Measurements from ENCODE around the gene TBC1D21. TPM values are rescaled to one million over a fixed set of nuclear protein-coding genes. Genes with fewer than 3 reads are reported as not detected.

The TBC1D21 gene
- total and polyA plus RNA-seq, 9 of the 15 experiments (the other 6 are each of a cell fraction or from before 2014, with no cell fraction given) = not detected

GRCh38 chr15:73866881-73867410 is 6.4 kb upstream of the TBC1D21 start (continued):
- TF ChIP-seq RAD21 (CRISPR knock-in tag; conservative IDR thresholded peaks at IDR 0.05 in 1 of 2, IDR thresholded peaks at IDR 0.05 in 1 of 2) (0 out of 4 replicates have a peak, but pooled peaks of 1 of the 2 experiments have one; percentile 15), MEIS2 (IDR thresholded peaks at IDR 0.05; ENCODE audit: partially characterized antibody) (no peak), CXXC5 (CRISPR knock-in tag; IDR thresholded peaks at IDR 0.05) (no peak), CTCF (IDR thresholded peaks at IDR 0.05 in 2 of 3, conservative IDR thresholded peaks at IDR 0.05 in 1 of 3; ENCODE audit: insufficient read depth in 2 of 3, low read depth in 1 of 3, low read length in 3 of 3) (peak; percentile 45 to 48 (median 47); a peak in 5 of 6 replicates), STAT5A (IDR thresholded peaks at IDR 0.05; ENCODE audit: borderline replicate concordance, low read length) (no peak), HCFC1 (IDR thresholded peaks at IDR 0.05; ENCODE audit: low read depth, low read length) (no peak), NR2C1 (IDR thresholded peaks at IDR 0.05) (no peak), NR2C1 (tag; IDR thresholded peaks at IDR 0.05) (peak; percentile 52), SMARCE1 (IDR thresholded peaks at IDR 0.05) (no peak)

GRCh38 chr15:73867426-73867825 is 5.9 kb upstream of the TBC1D21 start:
- WGBS (ENCODE audit: insufficient coverage, low coverage, missing lambda C conversion rate) = 0% methylated on average over 3 of the region's 3 CpGs
- no peaks in the 10 kb centered on the region for H3K36me3 ChIP-seq (ENCODE audit: control insufficient read depth, insufficient read depth, low read length)
- intact Hi-C loops (cut with micrococcal nuclease) (no loop called here), in situ Hi-C loops (cut with MboI) (no loop called here)
- ChIA-PET CTCF (ENCODE audit: low intra/inter-chr PET ratio) (no interaction called here), POLR2A (interaction anchor here (0.7 to 1.1 kb wide), 3 partner anchors 16 to 159 kb away, joined by 3 read pairs; no protein-coding TSS in a partner anchor)
- H3K27ac ChIP-seq (ENCODE audit: extremely low read depth, low read depth, low read length) = no peak overlapping the region
- DNase-seq (ENCODE audit: extremely low read depth in 1 of 4, low spot score in 3 of 4) = no peak
- H4K20me1 ChIP-seq (replicated peaks; ENCODE audit: control insufficient read depth, insufficient read depth, low read length) = peaks cover 15% of the 10 kb centered on the region
- TF ChIP-seq SOX6 (IDR thresholded peaks at IDR 0.05) = no peak
- no peaks in the 10 kb centered on the region for H3K79me2 ChIP-seq (ENCODE audit: control insufficient read depth, insufficient read depth, low read length)
- no peak overlapping the region for H3K4me2 ChIP-seq (ENCODE audit: insufficient read depth, low read length)
- H3K4me1 ChIP-seq (replicated peaks in 1 of 2; ENCODE audit: control insufficient read depth in 2 of 2, insufficient read depth in 2 of 2, low read length in 2 of 2) = peaks cover 4 to 7% of the 10 kb centered on the region in 2 experiments; a peak in 3 of 5 replicates
- no peak for FAIRE-seq
- no peak for ATAC-seq
- no TSS peak for BruUV-seq (replicated peaks)
- no peaks in the 10 kb centered on the region for H3K9me1 ChIP-seq (ENCODE audit: control insufficient read depth, insufficient read depth, low read length)
- H2AFZ ChIP-seq (ENCODE audit: low read depth, low read length) = no peak overlapping the region
- peaks cover 0 to 7% of the 10 kb centered on the region in 2 experiments; a peak in 1 of 5 replicates for H3K27me3 ChIP-seq (ENCODE audit: control insufficient read depth in 2 of 2, insufficient read depth in 2 of 2, low read length in 2 of 2)
- no peak overlapping the region for H3K4me3 ChIP-seq
- no peaks in the 10 kb centered on the region for H3K9me3 ChIP-seq (replicated peaks; ENCODE audit: control insufficient read depth, insufficient read depth, low read depth, low read length)
- H3K9ac ChIP-seq (ENCODE audit: insufficient read depth in 1 of 2, low read depth in 2 of 2, low read length in 2 of 2) = no peak overlapping the region

Data from K562 (cell line).